Measurements from ENCODE around the gene MRPS2.

DNA sequence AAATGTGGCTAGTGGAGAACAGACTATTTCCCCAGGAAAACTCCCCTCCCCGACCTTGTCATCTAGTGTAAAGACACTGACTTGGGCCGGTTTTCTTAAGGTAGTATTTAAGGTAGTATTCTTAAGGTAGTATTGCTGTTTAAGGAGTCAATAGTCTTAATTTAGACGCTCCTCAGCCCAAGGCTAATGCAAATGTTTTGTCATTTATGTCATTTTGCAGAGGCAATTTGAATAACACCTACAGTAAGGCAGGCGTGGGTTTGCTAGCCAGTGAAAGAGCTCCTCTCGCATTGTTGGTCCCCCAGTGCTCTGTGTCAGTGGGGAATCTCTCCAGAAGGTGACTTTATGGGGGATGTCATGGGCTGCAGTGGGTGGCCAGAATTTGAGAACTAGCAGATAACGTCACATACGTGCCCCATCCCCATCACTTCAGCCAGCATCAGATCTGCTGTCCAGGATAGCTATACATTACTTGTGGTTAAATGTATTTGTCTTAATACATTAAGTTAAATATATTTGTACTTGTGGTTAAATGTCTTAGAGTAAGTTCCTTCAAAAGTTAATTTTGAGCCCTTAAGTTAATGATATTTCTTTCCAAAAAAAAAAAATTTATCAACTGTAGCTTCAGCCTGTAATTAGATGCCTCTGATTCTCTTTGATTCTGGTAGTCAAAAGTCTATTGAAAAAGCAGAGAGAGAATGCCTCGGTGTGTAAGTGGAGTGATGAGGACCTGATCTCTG lies 18.3 kb upstream of the MRPS2 start:
- no peak for TF ChIP-seq POLR2A (IDR thresholded peaks at IDR 0.05)
- TF ChIP-seq, protein P1, sequence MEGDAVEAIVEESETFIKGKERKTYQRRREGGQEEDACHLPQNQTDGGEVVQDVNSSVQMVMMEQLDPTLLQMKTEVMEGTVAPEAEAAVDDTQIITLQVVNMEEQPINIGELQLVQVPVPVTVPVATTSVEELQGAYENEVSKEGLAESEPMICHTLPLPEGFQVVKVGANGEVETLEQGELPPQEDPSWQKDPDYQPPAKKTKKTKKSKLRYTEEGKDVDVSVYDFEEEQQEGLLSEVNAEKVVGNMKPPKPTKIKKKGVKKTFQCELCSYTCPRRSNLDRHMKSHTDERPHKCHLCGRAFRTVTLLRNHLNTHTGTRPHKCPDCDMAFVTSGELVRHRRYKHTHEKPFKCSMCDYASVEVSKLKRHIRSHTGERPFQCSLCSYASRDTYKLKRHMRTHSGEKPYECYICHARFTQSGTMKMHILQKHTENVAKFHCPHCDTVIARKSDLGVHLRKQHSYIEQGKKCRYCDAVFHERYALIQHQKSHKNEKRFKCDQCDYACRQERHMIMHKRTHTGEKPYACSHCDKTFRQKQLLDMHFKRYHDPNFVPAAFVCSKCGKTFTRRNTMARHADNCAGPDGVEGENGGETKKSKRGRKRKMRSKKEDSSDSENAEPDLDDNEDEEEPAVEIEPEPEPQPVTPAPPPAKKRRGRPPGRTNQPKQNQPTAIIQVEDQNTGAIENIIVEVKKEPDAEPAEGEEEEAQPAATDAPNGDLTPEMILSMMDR (IDR thresholded peaks at IDR 0.05) = no peak

All from gastroesophageal sphincter (tissue), 3 donors.